Measurements from ENCODE around the gene BCCIP. TPM values are rescaled to one million over a fixed set of nuclear protein-coding genes. Genes with fewer than 3 reads are reported as not detected.

BCCIP gene
- total RNA-seq, 4 donors from 2014 or later = 21.5 to 31.7 (median 27.7) TPM

DNA sequence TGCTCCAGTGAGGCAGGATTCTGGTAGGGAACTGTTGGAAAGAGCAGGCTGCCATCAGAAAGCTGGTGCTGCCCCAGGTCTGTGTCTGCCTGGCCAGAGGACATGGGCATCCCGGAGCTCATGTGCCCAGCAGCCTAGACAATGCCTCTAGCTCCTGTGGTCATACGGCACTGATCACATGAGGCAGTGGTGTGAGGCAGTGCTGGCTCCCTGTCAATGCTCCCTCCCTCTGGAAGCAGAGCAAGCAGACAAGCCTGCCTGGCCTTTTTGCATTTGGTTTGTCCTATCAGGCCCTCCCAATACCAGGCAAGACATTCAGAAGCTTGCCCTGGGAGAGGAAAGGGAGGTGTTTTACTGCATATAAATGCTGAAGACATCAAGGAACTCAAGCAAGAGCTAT, 28.2 kb upstream of the BCCIP start:
- WGBS, 2 donors = 83 to 90% methylated on average over 2 of the region's 2 CpGs
- intact Hi-C loops (cut with DNase I; ENCODE audit: low total_unique reads) = no loop called here
- no peak overlapping the region for H3K4me3 ChIP-seq (ENCODE audit: low read depth, poor library complexity, severe bottlenecking)
- DNase-seq (ENCODE audit: low spot score in 2 of 2) = no peak
- TF ChIP-seq POLR2A (IDR thresholded peaks at IDR 0.05) = no peak
- TF ChIP-seq, protein P1, sequence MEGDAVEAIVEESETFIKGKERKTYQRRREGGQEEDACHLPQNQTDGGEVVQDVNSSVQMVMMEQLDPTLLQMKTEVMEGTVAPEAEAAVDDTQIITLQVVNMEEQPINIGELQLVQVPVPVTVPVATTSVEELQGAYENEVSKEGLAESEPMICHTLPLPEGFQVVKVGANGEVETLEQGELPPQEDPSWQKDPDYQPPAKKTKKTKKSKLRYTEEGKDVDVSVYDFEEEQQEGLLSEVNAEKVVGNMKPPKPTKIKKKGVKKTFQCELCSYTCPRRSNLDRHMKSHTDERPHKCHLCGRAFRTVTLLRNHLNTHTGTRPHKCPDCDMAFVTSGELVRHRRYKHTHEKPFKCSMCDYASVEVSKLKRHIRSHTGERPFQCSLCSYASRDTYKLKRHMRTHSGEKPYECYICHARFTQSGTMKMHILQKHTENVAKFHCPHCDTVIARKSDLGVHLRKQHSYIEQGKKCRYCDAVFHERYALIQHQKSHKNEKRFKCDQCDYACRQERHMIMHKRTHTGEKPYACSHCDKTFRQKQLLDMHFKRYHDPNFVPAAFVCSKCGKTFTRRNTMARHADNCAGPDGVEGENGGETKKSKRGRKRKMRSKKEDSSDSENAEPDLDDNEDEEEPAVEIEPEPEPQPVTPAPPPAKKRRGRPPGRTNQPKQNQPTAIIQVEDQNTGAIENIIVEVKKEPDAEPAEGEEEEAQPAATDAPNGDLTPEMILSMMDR (IDR thresholded peaks at IDR 0.05) = no peak

DNA sequence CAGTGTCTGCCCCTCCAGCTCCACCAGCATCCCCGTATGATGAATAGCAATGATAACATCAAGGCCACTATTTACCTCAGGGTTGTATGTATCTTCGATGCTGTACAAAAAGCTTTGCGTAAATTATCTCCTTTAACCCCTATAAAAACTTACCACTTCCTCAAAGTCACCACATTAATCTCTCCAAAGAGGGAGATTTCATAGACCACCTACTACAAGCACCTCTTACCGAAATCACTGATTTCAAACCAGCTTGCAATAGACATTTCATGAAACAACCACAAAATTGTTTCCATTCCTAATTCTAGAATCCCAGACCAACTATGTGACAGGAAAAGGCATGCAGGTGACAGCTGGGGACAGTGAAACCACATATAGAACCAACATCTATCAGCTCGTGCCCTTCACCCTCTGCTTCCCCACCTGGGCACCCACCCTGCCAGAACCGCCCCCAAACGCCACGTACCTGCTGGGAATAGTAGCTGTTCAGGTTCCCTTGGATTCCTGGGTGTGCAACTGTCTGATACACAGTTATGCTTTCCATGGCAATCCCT, 27.6 kb upstream of the BCCIP start:
- WGBS, 2 donors = 80 to 89% methylated on average over 8 of the region's 8 CpGs
- no peak for TF ChIP-seq POLR2A (IDR thresholded peaks at IDR 0.05)
- TF ChIP-seq, protein P1 (IDR thresholded peaks at IDR 0.05) = no peak
- intact Hi-C loops (cut with DNase I; ENCODE audit: low total_unique reads) = no loop called here
- H3K4me3 ChIP-seq (ENCODE audit: low read depth, poor library complexity, severe bottlenecking) = no peak overlapping the region
- no peak for DNase-seq (ENCODE audit: low spot score in 2 of 2)

DNA sequence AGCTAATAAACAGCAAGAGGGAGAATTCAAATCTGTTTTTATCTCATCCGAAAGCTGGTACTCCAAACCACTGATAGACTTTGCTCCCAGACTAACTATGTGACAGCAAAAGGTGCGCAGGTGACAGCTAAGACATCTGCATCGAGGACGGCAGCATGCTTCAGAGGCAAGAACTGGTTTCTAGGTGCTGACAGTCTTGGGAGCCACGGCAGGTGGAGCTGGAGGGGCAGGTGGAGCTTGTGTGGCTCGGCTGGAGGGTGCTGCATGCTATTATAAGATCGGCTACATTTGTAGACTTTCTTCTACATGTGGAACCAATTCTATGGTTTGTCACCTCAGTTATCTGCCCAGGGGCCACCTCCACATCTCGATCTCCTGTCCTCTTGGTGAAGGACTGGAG, 25.9 kb upstream of the BCCIP start:
- DNase-seq (ENCODE audit: low spot score in 2 of 2) = no peak
- intact Hi-C loops (cut with DNase I; ENCODE audit: low total_unique reads) = no loop called here
- no peak overlapping the region for H3K4me3 ChIP-seq (ENCODE audit: low read depth, poor library complexity, severe bottlenecking)
- TF ChIP-seq, protein P1 (IDR thresholded peaks at IDR 0.05) = no peak
- no peak for TF ChIP-seq POLR2A (IDR thresholded peaks at IDR 0.05)
- WGBS, 2 donors = 85 to 91% methylated on average over 8 of the region's 8 CpGs

DNA sequence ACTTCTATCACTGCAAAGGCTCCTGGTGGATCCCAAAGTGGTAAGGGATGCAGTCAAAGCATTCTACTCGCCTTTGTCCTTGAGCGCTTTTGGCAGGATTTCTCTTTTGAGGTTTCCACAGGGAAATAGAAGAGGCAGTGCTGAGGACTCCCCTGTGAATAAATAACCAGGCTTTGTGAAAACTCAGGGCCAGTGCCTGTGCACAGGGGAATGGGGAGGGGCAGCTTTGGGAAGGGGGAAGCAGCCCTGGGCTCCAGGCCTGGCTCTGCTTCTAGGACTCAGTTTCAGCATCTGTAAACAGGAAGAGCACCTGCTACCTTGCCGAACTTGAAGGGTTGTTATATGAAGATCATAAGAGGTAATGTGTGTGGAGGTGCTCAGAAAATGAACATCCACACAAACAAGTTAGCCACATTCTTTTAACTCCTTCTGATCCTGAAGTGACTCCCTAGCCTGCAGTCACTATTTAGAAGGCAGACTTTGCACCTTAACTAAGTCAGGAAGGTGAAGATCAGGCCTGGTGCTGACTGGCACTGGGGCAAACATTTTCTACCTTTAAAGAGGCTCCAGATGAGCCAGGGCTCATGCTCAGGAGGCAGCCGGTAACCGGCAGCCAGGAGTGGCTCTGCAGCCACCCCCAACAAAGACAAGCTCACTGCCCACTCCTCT, 25.2 kb upstream of the BCCIP start:
- WGBS, 2 donors = 50 to 62% methylated on average over 5 of the region's 5 CpGs
- intact Hi-C loops (cut with DNase I; ENCODE audit: low total_unique reads) = no loop called here
- TF ChIP-seq POLR2A (IDR thresholded peaks at IDR 0.05) = no peak
- TF ChIP-seq, protein P1 (IDR thresholded peaks at IDR 0.05) = no peak
- no peak for DNase-seq (ENCODE audit: low spot score in 2 of 2)
- no peak overlapping the region for H3K4me3 ChIP-seq (ENCODE audit: low read depth, poor library complexity, severe bottlenecking)

DNA sequence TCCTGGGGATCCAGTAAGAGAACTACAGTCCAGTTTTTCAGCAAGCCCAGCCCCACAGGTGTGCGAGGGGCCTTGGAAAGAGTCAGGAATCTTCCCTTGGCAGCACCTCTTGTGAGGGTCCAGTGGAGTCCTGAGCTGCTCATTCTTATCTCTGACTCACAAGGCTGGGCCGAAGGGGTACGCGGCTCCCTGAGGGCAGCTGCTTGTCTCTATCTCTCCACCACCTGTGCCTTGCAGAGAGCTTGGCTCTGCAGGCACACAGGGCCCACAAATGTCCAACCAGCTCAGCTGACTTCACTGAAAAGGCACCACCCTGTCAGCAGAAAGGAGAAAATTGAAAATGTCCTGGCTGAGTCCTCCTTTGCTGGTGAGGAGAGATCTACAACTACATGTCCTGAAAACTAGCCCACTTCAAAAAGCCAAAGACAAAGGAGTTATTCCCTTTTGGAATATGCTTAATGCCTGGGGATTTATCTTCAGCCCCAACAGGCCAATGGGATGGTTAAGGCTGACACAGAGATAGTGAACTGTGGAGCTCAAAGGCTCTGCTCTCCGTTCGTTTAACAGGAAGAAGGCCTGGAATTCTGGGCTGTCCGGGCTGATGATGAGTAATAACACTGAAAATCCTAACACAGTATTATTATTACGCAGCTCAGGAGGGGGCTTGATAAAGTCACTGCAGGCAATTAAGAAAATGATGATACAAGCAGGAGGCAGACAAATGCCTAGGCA, 23.7 kb upstream of the BCCIP start:
- H3K4me3 ChIP-seq (ENCODE audit: low read depth, poor library complexity, severe bottlenecking) = no peak overlapping the region
- no peak for DNase-seq (ENCODE audit: low spot score in 2 of 2)
- 88 to 93% methylated on average over 8 of the region's 8 CpGs for WGBS, 2 donors
- intact Hi-C loops (cut with DNase I; ENCODE audit: low total_unique reads) = no loop called here
- TF ChIP-seq POLR2A (IDR thresholded peaks at IDR 0.05) = no peak
- TF ChIP-seq, protein P1 (IDR thresholded peaks at IDR 0.05) = no peak

Measured in lower leg skin (tissue), 4 donors.